ENCODE measurements around the gene COBL.
A peak's percentile ranks its signal among the peaks of the same experiment; 100 is the strongest.

Gene COBL

DNA sequence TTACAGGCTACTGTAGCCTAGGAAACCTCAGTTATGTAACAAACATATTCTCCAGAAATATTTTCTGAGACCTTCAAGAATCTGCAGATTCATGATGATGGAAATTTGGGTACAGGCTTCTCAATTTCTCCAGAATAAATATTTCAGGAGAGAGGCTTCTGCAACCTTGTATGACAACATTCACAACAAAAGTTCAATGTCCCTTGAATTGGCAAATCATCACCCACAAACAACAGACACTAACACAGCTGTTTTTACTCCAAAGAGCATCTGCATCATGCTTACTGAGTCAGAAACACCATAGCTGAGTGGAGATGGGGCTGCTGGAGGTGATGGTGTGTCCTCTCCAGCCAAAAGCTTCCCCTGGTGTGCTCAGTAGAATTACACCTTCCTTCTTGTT lies 9.3 kb upstream of the COBL start:
- Histone ChIP-seq H3K36me3 (ENCODE audit: control insufficient read depth, insufficient read depth, low read length) (no peaks in the 10 kb centered on the region), H3K9me3 (ENCODE audit: control insufficient read depth, low read length) (no peaks in the 10 kb centered on the region), H3K4me3 (ENCODE audit: extremely low read depth, insufficient read depth, low read length, poor library complexity, severe bottlenecking) (no peak overlapping the region), H3K27ac (ENCODE audit: low read depth, low read length, severe bottlenecking) (no peak overlapping the region), H3K4me1 (ENCODE audit: control insufficient read depth, insufficient read depth, low read length, poor library complexity, severe bottlenecking) (peaks cover 4% of the 10 kb centered on the region)

DNA sequence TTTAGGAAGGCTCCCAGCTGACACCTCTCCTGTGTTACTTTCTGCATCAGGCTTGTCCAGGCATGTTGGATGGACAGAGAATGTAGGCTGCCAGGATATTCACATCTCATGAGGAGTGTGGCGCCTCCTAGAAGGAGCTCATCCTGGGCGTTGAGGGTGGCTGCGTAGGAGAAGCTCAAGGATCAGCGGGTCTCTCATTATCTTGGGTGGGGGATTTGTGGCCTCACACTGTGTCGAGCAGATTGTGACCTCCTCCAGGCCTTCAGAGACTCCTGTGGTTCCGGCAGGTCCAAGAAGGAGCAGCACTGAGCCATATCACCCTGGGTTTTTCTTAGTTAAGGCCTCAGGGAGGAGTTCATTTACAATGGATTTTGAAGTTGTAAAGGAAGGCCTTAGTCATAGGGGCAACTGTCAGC lies 8.7 kb upstream of the COBL start:
- 45 to 69% methylated on average over 5 of the region's 6 CpGs for WGBS, 2 experiments (ENCODE audit: insufficient coverage in 2 of 2)
- peaks cover 4% of the 10 kb centered on the region for H3K4me1 ChIP-seq (ENCODE audit: control insufficient read depth, insufficient read depth, low read length, poor library complexity, severe bottlenecking)
- H3K27ac ChIP-seq (ENCODE audit: low read depth, low read length, severe bottlenecking): no peak overlapping the region
- no peak overlapping the region for H3K4me3 ChIP-seq (ENCODE audit: extremely low read depth, insufficient read depth, low read length, poor library complexity, severe bottlenecking)
- no peaks in the 10 kb centered on the region for H3K9me3 ChIP-seq (ENCODE audit: control insufficient read depth, low read length)
- no peaks in the 10 kb centered on the region for H3K36me3 ChIP-seq (ENCODE audit: control insufficient read depth, insufficient read depth, low read length)

DNA sequence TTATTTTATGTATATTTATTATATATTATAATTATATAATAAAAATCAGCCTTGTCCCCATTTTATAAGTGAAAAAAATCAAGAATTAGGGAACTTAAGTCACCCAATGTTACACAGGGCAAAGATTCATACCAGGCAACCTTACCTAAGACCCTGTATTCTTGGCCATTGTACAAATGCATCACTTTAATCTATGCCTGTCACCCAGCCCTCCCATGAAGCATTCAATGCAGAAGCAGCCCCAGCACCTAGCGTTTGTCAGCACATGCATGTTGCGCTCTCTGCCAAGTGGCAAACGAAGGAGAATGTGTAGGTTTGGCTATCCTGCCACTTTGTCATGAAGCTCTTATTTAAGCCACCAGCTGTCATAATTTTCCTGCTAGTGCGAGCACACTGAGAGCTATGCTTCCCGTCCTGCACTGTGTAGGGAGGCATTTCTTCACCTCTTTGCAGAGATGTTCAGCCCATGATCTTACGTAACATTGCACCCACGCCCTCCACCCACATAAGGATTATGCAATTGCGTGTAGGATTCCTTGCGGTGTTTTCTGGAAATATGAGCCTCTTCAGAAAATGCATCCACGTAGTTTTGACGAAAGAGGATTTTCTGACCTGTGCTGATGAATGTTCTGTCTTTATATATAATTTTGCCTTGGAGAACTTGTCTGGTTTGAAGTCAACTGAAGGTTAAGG lies 7.7 kb upstream of the COBL start:
- 91 to 95% methylated on average over 8 to 9 of the region's 11 CpGs for WGBS, 2 experiments (ENCODE audit: insufficient coverage in 2 of 2)
- Histone ChIP-seq H3K4me3 (ENCODE audit: extremely low read depth, insufficient read depth, low read length, poor library complexity, severe bottlenecking) (no peak overlapping the region), H3K9me3 (ENCODE audit: control insufficient read depth, low read length) (no peaks in the 10 kb centered on the region), H3K27ac (ENCODE audit: low read depth, low read length, severe bottlenecking) (no peak overlapping the region), H3K4me1 (ENCODE audit: control insufficient read depth, insufficient read depth, low read length, poor library complexity, severe bottlenecking) (peaks cover 4% of the 10 kb centered on the region), H3K36me3 (ENCODE audit: control insufficient read depth, insufficient read depth, low read length) (no peaks in the 10 kb centered on the region)

DNA sequence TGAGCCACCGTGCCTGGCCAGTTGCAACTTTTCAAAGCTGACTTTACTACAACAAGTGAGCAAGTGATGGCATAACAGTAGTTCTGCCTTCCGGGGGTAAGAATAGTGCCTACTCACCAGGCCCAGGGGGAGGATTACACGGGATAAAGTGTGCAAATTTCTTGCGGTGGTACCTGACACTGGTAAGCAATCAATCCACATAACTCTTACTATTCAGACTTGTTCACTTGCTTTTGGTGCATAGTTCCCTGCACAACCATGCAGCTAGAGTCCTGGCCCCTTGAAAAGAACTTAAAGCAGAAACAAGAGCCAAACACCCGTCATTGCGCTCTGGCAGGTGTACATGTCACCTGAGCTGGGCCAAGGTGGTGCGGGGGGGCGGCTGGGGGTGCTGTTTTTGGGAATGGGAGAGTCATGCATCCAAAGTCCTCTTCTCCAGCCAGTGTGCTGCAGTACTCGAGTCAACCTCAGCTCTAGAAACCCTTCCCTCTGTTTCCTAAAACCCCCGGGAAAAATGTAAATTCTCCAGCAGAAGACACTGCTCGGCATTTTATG lies 5.4 kb upstream of the COBL start:
- H3K4me1 ChIP-seq (ENCODE audit: control insufficient read depth, insufficient read depth, low read length, poor library complexity, severe bottlenecking): peaks cover 4% of the 10 kb centered on the region
- H3K36me3 ChIP-seq (ENCODE audit: control insufficient read depth, insufficient read depth, low read length): no peaks in the 10 kb centered on the region
- no peak overlapping the region for H3K27ac ChIP-seq (ENCODE audit: low read depth, low read length, severe bottlenecking)
- H3K9me3 ChIP-seq (ENCODE audit: control insufficient read depth, low read length): no peaks in the 10 kb centered on the region
- H3K4me3 ChIP-seq (ENCODE audit: extremely low read depth, insufficient read depth, low read length, poor library complexity, severe bottlenecking): no peak overlapping the region
- 87 to 93% methylated on average over 4 to 10 of the region's 11 CpGs for WGBS, 2 experiments (ENCODE audit: insufficient coverage in 2 of 2)

DNA sequence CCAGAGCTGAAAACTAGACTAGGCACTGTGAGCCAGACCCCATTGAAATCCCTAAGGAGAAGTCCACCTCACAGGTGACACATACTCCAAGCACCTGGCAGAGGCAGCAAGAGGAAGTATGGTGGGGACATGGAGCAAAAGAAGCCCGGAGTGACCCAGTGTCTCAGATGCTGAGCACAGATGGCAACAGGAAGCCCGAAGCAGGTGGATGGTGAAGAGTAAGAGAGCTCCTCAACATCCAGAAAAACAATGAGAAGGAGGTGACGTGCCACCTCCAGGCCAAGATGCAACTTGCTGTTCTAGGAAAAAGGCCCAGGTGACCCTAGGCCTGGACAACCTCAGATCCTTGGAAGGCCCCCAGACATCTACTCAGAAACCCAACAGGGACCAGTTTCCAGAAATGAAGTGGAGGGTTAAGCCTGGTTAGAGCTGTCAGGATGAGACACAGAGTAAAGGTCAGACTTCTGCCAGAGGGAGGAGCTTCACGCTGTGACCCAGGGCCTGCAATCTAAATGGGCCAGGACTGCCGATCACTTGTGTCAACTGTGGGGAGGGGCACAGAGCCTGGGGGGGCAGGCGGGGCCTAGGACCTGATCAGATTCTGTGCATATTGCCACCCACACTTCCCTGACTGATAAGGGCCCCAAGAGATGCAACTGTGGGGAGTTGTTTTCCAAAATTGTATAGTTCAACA lies 2.4 kb upstream of the COBL start:
- Histone ChIP-seq H3K4me1 (ENCODE audit: control insufficient read depth, insufficient read depth, low read length, poor library complexity, severe bottlenecking) (no peaks in the 10 kb centered on the region), H3K36me3 (ENCODE audit: control insufficient read depth, insufficient read depth, low read length) (no peaks in the 10 kb centered on the region), H3K4me3 (ENCODE audit: extremely low read depth, insufficient read depth, low read length, poor library complexity, severe bottlenecking) (no peak overlapping the region), H3K27ac (ENCODE audit: low read depth, low read length, severe bottlenecking) (no peak overlapping the region), H3K9me3 (ENCODE audit: control insufficient read depth, low read length) (no peaks in the 10 kb centered on the region)
- 70 to 85% methylated on average over 5 of the region's 6 CpGs for WGBS, 2 experiments (ENCODE audit: insufficient coverage in 2 of 2)

DNA sequence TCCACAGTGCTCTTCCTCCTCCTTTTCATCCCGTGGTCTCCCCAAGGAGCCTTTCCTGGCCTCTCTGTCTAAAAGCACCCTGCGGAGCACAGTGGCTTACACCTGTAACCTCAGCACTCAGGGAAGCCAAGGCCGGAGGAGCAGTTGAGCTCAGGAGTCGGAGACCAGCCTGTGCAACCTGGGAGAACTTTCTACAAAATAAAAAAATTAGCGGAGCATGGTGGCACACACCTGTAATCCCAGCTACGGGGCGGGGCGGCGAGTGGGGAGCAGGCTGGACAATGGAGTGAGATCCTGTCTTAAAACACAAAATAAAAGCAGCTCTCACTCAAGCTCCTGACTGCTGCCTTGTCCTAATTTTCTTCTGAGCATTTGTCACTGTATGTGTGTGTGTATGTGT lies 1.4 kb upstream of the COBL start:
- H3K27ac ChIP-seq (ENCODE audit: low read depth, low read length, severe bottlenecking): no peak overlapping the region
- WGBS, 2 experiments (ENCODE audit: insufficient coverage in 2 of 2): 59 to 79% methylated on average over 4 of the region's 9 CpGs
- H3K9me3 ChIP-seq (ENCODE audit: control insufficient read depth, low read length): no peaks in the 10 kb centered on the region
- H3K36me3 ChIP-seq (ENCODE audit: control insufficient read depth, insufficient read depth, low read length): no peaks in the 10 kb centered on the region
- H3K4me3 ChIP-seq (ENCODE audit: extremely low read depth, insufficient read depth, low read length, poor library complexity, severe bottlenecking): no peak overlapping the region
- no peaks in the 10 kb centered on the region for H3K4me1 ChIP-seq (ENCODE audit: control insufficient read depth, insufficient read depth, low read length, poor library complexity, severe bottlenecking)

DNA sequence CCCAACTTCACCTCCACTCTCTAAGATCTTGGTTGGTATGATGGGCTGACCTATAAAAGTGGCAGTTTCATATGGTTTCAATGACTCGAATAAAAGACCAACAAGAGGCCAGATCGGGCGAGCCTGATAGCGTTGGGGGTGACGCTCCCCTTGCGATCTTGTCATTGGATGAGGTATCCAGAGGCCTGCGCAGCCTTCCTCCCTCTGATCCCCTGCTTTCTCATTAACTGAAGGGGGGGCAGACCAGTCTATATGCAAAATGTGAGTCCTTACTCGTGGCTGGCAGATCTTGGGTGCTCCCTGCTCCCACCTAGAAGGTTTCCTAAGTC lies 937 bp upstream of the COBL start:
- H3K9me3 ChIP-seq (ENCODE audit: control insufficient read depth, low read length): no peaks in the 10 kb centered on the region
- H3K36me3 ChIP-seq (ENCODE audit: control insufficient read depth, insufficient read depth, low read length): no peaks in the 10 kb centered on the region
- H3K4me3 ChIP-seq (ENCODE audit: extremely low read depth, insufficient read depth, low read length, poor library complexity, severe bottlenecking): no peak overlapping the region
- H3K4me1 ChIP-seq (ENCODE audit: control insufficient read depth, insufficient read depth, low read length, poor library complexity, severe bottlenecking): no peaks in the 10 kb centered on the region
- WGBS, 2 experiments (ENCODE audit: insufficient coverage in 2 of 2): 38 to 40% methylated on average over 8 of the region's 8 CpGs
- H3K27ac ChIP-seq (ENCODE audit: low read depth, low read length, severe bottlenecking): no peak overlapping the region

DNA sequence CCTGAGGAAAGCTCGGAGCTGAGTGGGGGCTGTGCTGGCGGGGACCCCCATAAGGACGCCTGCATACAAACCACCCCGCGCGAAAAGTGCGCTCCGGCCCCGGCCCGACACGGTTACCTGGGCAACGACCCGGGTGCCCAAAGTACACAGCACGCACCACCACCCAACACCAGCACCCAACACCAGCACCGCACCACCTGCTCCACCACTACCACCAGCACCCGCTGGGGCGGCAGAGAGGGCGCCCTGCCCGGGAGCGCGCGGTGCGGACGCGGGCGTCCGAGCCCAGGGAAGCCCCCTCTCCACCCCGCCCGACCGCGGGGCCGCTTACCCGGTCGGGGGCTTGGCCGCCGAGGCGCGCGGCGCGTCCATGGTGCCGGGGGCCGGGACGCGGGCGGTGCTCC lies 345 bp downstream of the COBL start:
- Histone ChIP-seq H3K4me3 (ENCODE audit: extremely low read depth, insufficient read depth, low read length, poor library complexity, severe bottlenecking) (peak overlapping the region; percentile 42), H3K9me3 (ENCODE audit: control insufficient read depth, low read length) (no peaks in the 10 kb centered on the region), H3K27ac (ENCODE audit: low read depth, low read length, severe bottlenecking) (no peak overlapping the region), H3K4me1 (ENCODE audit: control insufficient read depth, insufficient read depth, low read length, poor library complexity, severe bottlenecking) (no peaks in the 10 kb centered on the region), H3K36me3 (ENCODE audit: control insufficient read depth, insufficient read depth, low read length) (no peaks in the 10 kb centered on the region)
- WGBS, 2 experiments (ENCODE audit: insufficient coverage in 2 of 2): 0% methylated on average over 13 to 19 of the region's 46 CpGs

DNA sequence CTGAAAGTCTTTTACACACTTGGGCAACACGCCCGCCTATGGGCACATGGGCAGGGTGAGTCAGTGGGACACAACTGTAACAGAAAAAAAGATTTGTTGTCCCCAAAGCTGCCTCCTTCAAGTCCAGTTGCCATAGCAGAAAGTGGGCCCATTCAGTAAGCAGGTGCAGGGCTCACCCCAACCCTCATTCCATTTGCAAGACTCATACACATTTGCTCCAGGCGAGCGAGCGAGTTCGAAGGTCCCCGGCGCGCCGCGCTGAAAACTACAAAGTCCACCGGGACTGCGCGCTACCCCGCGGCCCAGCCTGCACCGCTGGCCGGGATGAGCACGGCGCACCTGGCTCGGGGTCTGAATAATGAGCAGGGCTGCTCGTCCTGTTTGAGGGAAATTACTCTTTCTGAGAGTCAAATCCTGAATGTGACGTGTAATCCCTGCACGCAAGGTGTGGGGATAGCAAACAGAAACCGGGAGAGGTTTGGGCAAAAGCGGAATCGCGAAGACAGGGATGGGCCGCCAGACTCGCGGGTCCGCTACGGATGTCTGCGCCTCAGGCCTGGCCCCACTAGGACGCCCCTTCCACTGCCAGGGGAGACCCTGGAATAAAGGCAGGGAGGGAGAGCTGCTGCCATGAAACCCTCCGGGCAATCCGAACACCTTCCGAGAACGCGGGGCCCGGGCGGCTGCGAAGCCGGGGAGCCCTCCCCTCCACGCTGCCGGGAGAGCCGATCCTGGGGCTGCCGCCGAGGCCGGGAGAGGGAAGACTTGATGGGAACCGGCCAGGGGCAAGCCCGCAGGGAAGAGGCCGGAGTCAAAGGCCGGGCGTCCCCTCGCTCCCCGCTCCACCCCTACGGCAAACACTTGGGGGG lies 982 bp downstream of the COBL start:
- 2% methylated on average over 44 to 50 of the region's 58 CpGs for WGBS, 2 experiments (ENCODE audit: insufficient coverage in 2 of 2)
- no peak overlapping the region for H3K27ac ChIP-seq (ENCODE audit: low read depth, low read length, severe bottlenecking)
- no peaks in the 10 kb centered on the region for H3K4me1 ChIP-seq (ENCODE audit: control insufficient read depth, insufficient read depth, low read length, poor library complexity, severe bottlenecking)
- H3K4me3 ChIP-seq (ENCODE audit: extremely low read depth, insufficient read depth, low read length, poor library complexity, severe bottlenecking): peak overlapping the region; percentile 42
- no peaks in the 10 kb centered on the region for H3K36me3 ChIP-seq (ENCODE audit: control insufficient read depth, insufficient read depth, low read length)
- H3K9me3 ChIP-seq (ENCODE audit: control insufficient read depth, low read length): no peaks in the 10 kb centered on the region

DNA sequence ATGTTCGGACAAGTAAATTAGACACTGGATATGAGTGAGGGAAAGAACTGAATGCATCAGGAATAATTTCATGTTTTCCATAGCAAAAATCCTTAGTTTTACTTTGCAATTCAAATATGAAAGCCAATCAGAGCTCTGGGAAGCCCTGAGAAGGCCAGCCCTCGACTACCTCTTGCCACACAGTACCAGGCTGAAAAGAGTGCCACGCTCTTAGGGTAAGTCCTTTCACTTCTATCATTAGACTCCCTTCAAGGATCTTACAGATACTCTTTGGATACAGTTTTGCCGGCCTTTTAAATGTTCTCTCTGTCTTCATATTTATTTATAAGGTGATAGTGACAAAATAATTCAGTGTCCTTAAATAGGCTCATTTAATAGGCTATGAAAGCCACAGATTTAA lies 1.9 kb downstream of the COBL start:
- H3K27ac ChIP-seq (ENCODE audit: low read depth, low read length, severe bottlenecking): no peak overlapping the region
- H3K4me3 ChIP-seq (ENCODE audit: extremely low read depth, insufficient read depth, low read length, poor library complexity, severe bottlenecking): no peak overlapping the region

More for the DNA sequence above, 1.9 kb downstream of the COBL start:
- H3K9me3 ChIP-seq (ENCODE audit: control insufficient read depth, low read length): no peaks in the 10 kb centered on the region
- no peaks in the 10 kb centered on the region for H3K36me3 ChIP-seq (ENCODE audit: control insufficient read depth, insufficient read depth, low read length)
- H3K4me1 ChIP-seq (ENCODE audit: control insufficient read depth, insufficient read depth, low read length, poor library complexity, severe bottlenecking): no peaks in the 10 kb centered on the region
- 50 to 86% methylated on average over 1 to 2 of the region's 4 CpGs for WGBS, 2 experiments (ENCODE audit: insufficient coverage in 2 of 2)
